Neural crest cell (in vitro differentiated cells): ENCODE results near the gene PLAC1. TPM values are rescaled to one million over a fixed set of nuclear protein-coding genes. Genes with fewer than 3 reads are reported as not detected.

Experiments
- DNase-seq: peaks from one replicate; pipeline ENCODE4 v3.0.0; 2021; ENCODE audit warnings: low read depth, mixed read lengths, low spot score
- H3K27ac Mint-ChIP-seq: one replicate; pipeline ENCODE4 v1.8.0; 2021; ENCODE audit warnings: mild to moderate bottlenecking, mixed read lengths; ENCODE audit not compliant: unreplicated experiment
- H3K27me3 Mint-ChIP-seq: 2 replicates; pipeline ENCODE4 v1.8.0; 2021; ENCODE audit warnings: low read depth, mild to moderate bottlenecking, mixed read lengths
- H3K36me3 Mint-ChIP-seq: 2 replicates; pipeline ENCODE4 v1.8.0; 2021; ENCODE audit warnings: low read depth, mild to moderate bottlenecking, mixed read lengths
- H3K4me1 Mint-ChIP-seq: 2 replicates; pipeline ENCODE4 v1.8.0; 2021; ENCODE audit warnings: mixed read lengths
- H3K4me3 Mint-ChIP-seq: one replicate; pipeline ENCODE4 v1.8.0; 2021; ENCODE audit warnings: mild to moderate bottlenecking, mixed read lengths
- H3K9me3 Mint-ChIP-seq: 2 replicates; pipeline ENCODE4 v1.8.0; 2021; ENCODE audit warnings: mixed read lengths
- total RNA-seq: library from RNA; stranded (reverse); gene quantifications from 2 replicates; pipeline ENCODE4 v1.2.1, GENCODE V29; 2021
- TF ChIP-seq, protein P1 (sequence below): fragments of 200-600 bp; sonication (generic); conservative IDR thresholded peaks from 2 replicates; pipeline ENCODE4 v1.5.0; 2021; ENCODE audit warnings: antibody characterized with exemption, mild to moderate bottlenecking

Gene PLAC1
- total RNA-seq, 1 donor from 2014 or later, result not detected

DNA sequence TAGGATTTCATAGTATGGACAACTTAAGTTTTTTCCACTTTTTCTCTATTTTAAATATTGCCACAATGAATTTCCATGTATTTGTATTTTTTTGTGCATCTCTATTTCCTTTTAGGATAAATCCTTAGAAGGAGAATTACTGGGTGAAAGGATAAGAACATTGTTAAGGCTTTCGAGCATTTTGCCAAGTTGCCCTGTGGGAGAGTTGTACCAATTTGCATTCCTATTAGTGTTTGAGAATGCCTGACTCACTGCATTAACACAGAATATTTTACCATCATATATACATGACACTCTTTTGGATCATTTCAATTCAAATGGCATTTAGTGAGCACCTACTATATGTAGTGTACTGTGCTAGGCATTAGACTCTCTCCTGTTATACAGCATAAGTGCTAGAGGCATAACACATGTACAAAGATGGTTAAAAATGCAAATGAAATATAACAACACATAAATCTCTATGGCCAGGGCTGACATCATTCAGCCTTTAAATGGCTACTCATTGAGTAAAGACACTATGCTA, 57.0 kb downstream of the PLAC1 start:
- Mint-ChIP-seq H3K4me3 (no peak overlapping the region), H3K9me3 (peaks cover 11% of the 10 kb centered on the region), H3K36me3 (peaks cover 3% of the 10 kb centered on the region), H3K27ac (no peak overlapping the region), H3K27me3 (no peaks in the 10 kb centered on the region), H3K4me1 (peaks cover 15% of the 10 kb centered on the region)
- TF ChIP-seq, protein P1, sequence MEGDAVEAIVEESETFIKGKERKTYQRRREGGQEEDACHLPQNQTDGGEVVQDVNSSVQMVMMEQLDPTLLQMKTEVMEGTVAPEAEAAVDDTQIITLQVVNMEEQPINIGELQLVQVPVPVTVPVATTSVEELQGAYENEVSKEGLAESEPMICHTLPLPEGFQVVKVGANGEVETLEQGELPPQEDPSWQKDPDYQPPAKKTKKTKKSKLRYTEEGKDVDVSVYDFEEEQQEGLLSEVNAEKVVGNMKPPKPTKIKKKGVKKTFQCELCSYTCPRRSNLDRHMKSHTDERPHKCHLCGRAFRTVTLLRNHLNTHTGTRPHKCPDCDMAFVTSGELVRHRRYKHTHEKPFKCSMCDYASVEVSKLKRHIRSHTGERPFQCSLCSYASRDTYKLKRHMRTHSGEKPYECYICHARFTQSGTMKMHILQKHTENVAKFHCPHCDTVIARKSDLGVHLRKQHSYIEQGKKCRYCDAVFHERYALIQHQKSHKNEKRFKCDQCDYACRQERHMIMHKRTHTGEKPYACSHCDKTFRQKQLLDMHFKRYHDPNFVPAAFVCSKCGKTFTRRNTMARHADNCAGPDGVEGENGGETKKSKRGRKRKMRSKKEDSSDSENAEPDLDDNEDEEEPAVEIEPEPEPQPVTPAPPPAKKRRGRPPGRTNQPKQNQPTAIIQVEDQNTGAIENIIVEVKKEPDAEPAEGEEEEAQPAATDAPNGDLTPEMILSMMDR, result no peak
- DNase-seq, result no peak

DNA sequence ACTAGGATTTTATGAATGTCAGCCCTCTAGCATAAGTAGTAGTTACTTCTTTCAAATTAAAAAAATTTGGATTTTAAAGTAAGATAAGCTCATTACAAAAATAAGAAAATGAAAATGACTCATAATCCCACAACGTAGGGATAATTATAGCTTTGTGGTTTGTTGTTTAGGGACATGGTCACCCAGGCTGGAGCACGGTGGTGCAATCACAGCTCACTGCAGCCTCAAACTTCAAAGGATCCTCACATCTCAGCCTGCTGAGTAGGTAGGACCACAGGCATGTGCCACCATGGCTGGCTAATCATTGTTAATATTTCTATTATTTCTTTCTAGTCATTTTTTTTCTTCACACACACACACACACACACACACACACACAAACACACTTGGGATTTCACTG, 57.6 kb downstream of the PLAC1 start:
- peaks cover 3% of the 10 kb centered on the region for H3K36me3 Mint-ChIP-seq
- no peak for DNase-seq
- no peaks in the 10 kb centered on the region for H3K27me3 Mint-ChIP-seq
- no peak overlapping the region for H3K4me3 Mint-ChIP-seq
- peaks cover 11% of the 10 kb centered on the region for H3K9me3 Mint-ChIP-seq
- peaks cover 15% of the 10 kb centered on the region for H3K4me1 Mint-ChIP-seq
- TF ChIP-seq, protein P1, result no peak
- H3K27ac Mint-ChIP-seq, result no peak overlapping the region

- no peak overlapping the region for H3K4me3 Mint-ChIP-seq
- no peaks in the 10 kb centered on the region for H3K27me3 Mint-ChIP-seq
- no peak overlapping the region for H3K27ac Mint-ChIP-seq
- peaks cover 3% of the 10 kb centered on the region for H3K36me3 Mint-ChIP-seq
- peaks cover 10% of the 10 kb centered on the region for H3K9me3 Mint-ChIP-seq
- peaks cover 3% of the 10 kb centered on the region for H3K4me1 Mint-ChIP-seq
- DNase-seq, result no peak
- TF ChIP-seq, protein P1, result no peak
Observed at GRCh38 chrX:134599184-134599914, 58.9 kb downstream of the PLAC1 start.

GRCh38 chrX:134592303-134592702, 66.0 kb downstream of the PLAC1 start:
- no peak for DNase-seq
- TF ChIP-seq, protein P1, result no peak
- Mint-ChIP-seq H3K27me3 (no peaks in the 10 kb centered on the region), H3K4me3 (no peak overlapping the region), H3K27ac (no peak overlapping the region), H3K9me3 (peaks cover 9% of the 10 kb centered on the region), H3K4me1 (no peaks in the 10 kb centered on the region), H3K36me3 (no peaks in the 10 kb centered on the region)

DNA sequence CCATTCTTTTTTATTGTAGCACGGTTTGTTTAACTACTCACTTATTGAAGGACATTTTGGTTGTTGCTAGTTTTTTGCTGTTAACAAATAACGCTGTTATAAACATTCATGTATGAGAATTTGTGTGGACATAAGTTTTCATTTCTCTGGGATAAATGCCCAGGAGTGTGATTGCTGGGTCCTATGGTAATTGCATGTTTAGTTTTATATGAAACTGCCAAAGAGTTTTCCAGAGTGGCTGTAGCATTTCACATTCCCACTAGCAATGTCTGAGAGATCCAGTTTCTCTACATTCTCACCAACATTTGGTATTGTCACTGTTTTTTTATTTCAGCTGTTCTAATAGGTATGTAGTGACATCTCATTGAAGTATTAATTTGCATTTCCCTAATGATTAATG, 66.8 kb downstream of the PLAC1 start:
- Mint-ChIP-seq H3K4me1 (no peaks in the 10 kb centered on the region), H3K27me3 (no peaks in the 10 kb centered on the region), H3K36me3 (no peaks in the 10 kb centered on the region), H3K9me3 (peaks cover 7% of the 10 kb centered on the region), H3K4me3 (no peak overlapping the region), H3K27ac (no peak overlapping the region)
- no peak for DNase-seq
- TF ChIP-seq, protein P1, result no peak
